NCI-H1436 treated with DMSO at 0.1 percent for 48 hours (cell line): ENCODE data around the gene GCSAM.

ENCODE experiments used
- DNase-seq: peaks from one replicate; lab custom pipeline; 2025; lab: John Stamatoyannopoulos, UW

The GCSAM gene

DNA sequence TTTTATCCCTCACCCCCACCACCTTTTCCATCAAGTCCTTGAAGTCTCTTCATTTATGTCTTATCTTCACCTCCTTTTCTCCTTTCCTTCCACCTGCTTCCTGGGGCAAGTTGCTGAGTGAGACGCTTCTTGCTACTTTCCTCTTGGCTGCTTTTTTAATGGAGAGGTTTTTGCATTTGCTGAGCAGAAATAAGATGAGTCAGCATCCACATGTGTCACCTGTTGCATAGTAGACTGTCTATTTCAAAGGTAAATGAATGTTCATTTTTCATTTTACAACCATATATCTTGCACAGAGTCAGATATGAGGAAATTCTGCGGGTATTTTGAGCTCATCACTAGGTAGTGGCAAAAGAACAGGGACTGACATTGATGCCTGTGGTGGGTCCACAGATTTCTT, 28.3 kb downstream of the GCSAM start:
- no peak for DNase-seq

DNA sequence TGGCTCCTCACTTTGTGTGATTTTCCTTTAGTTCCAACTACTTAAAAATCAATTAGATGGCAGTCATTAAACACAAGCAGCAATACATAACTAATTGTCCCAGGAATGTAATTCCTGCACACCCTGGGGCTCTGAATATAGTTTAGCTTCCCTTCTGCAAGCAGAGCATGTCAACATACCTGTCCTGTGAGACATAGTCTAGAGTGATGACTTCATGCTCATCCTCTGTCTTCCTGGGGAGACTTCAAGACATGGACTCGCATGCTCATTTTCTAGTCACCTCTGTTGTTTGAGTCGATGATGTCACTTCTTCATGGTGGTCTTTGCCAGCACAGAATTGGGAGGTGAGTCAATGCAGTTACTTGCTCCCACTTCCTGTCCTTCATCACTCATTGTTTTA, 31.1 kb downstream of the GCSAM start:
- DNase-seq, result no peak

DNA sequence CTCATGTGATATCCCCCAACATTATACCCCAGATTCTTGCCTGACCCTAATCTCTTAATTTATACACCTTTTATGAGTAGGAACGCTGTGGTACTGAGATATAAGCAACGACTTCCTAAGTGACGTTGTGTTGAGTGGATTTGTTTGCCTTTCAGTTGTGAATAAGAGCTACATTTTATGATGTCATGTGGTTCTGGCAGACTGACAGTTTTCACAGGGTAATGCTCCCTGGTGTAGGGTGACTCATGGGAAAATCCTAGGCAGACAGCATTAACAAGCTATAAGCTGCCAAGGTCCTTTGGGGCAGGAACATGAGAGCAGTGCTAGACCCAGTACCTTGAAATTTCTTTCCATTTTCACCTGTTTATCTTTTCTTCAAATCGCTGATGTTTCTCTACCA, 35.7 kb downstream of the GCSAM start:
- peak; percentile 63 for DNase-seq

DNA sequence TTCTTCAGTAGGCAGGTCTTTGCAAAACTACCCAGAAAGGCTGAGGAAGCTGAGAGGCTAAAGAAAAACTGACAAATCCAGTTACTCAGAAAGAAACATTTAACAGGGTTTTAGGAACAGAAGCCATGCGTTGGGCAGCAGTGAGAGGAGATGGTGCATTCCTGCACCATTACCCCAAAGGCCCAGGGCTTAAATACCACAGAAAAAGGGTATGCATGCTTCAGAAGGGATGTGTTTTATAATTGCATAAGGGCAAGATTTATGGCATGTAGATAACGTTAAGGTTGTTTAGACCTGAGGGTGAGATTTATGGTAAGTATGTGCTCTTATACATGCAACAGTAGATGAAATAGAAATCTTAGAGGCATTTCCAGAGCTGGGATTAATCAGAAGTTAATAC, 36.9 kb downstream of the GCSAM start:
- DNase-seq, result no peak

DNA sequence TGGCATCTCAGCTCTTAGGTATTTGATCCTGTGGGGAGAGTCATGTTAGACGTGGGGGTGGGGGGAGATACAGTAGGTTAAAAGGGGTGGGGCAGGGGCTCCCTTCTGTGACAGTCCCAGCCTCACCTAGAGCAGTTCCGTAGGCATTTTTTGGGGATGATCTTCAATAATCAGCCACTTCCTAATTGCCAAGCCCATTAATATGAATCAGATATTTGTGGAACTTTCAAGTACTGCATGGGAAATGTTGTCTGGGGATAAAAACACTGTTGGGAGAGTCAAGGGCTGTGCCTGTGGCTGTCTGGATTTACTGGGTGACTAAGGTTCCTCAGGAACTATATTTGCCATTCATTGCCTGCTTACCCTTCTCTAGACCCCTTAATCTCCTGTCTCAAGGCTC, 37.3 kb downstream of the GCSAM start:
- no peak for DNase-seq

DNA sequence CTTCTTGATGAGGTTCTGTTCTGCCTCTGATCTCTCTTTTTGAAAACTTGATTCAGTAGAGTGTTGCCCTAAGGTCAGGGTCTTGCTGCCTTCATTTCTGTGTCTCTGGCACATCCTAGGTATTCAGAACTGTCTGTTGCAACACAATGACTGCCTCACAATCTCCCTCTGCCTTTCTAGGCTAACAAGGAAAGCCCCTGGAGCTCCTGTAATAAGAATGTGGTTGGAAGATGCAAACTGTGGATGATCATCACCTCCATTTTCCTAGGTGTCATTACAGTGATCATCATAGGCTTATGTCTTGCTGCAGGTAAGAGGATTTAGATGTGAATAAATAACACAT, 39.9 kb downstream of the GCSAM start:
- DNase-seq, result no peak

DNA sequence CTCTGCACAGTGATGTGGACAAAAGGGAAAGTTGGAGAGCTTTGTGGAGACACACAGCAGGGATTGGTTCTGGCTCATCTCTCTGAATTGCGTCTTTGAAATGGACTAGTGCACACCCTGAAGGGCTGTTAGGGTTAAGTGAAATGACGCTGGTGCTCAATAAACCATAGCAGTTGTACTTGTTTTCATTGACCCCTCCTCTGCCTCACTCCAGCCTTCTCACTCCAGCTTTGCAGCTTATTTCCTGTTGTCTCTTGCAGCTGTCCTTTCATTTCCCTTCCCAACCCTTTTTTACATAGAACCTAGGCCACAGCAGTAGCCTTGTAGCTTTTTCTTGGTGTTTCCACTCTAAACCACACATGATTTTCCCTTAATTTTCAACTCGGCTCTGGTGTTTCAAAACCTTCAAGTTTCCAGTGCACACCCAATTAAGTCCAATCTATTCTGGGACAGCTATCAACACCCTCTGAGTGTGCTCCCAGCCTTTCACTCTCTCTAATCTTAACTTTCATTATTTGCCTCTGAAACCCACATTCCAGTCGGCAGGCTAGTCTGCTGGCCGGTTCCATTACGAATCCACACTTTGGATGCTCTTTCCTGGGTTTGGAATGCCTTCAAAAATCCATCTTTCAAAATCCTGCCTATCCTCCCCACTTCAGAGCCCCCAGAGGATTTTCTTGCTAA, 40.4 kb downstream of the GCSAM start:
- no peak for DNase-seq

DNA sequence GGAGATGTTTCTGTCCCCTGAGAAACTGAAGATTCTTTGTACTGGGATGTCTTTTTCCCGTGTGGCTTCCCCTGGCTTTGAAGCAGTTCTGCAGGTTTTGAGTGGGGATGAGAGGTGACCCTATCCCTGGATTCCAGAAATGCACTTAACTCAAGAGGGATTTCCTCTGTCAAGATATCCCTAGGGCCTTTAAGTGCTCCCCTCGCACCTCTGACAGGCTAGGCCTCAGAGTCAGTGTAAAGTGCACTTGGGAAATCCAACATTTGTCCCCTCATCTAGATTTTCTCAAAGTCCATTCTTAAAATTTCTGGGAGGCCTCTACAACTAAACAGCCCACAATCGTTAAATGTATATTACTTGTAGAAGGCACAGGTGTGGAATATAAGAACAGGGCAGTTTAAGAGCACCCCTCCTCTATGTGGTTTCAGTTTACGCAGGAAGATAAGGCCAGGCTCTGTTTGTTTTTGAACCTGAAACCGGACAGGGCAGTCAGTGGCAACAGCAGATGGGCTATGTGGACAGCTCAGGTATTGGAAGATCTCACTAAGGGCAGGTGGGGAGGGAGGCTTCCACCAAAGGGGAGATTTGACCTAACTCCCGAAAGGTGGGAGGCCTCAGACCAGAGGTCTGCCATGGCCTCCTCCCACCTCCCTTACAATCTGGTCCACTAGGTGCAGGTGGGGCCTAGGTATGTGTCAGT, 42.0 kb downstream of the GCSAM start:
- DNase-seq, result no peak

DNA sequence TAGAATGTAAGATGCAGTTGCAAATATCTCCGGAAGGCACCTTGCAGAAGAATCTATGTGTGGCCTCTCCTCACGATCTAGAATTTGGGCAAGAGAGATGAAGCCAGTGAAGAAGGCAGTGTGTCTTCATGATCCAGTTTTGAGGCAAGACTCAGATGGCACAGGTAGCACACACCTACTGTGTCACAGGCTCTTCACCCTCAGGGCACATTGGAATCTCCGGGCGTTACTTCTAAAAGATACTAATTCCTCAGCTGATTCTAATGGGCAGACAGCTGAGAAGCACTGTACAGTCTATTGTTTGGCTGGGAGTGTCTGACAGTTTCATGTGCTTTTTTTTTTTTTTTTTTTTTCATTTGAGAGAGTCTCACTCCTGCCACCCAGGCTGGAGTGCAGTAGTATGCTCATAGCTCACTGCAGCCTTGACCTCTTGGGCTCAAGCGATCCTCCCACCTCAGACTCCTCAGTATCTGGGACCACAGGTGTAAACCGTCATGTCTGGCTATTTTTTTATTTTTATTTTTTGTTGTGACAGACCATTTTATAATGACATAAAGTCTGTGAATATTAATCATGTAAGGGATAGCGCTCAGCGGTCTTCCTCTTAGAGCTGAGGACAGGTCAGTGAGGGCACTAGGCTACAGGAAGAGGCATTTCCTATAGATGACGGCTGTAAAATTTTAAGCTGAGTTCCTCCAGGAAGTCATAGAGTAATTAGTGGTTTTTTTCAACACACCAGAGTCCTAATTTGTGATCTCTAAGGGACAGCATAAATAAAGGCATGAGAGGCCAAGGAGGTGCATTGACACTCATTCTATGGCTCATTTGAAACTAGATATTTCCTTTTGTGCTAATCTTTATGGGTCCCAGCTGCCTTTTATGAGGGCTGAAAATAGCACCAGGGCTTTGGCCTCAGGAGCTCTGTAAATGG, 42.8 kb downstream of the GCSAM start:
- DNase-seq, result peak; percentile 43

DNA sequence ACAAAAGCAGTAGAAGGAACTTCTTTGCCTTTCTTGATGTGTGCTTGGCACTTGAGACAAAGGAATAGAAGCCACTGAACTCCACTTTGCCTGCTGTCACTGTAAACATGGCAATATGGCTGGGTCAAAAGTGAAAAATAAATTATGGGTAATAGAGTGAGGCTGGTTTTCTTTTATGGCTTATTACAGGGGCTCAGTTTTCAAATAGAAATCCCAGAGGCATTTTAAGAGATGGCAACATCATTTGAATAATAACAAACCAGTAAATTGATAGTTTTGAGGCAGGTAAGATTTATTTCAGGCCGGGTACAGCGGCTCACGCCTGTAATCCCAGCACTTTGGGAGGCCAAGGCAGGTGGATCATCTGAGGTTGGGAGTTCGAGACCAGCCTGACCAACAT, 44.1 kb downstream of the GCSAM start:
- no peak for DNase-seq

DNA sequence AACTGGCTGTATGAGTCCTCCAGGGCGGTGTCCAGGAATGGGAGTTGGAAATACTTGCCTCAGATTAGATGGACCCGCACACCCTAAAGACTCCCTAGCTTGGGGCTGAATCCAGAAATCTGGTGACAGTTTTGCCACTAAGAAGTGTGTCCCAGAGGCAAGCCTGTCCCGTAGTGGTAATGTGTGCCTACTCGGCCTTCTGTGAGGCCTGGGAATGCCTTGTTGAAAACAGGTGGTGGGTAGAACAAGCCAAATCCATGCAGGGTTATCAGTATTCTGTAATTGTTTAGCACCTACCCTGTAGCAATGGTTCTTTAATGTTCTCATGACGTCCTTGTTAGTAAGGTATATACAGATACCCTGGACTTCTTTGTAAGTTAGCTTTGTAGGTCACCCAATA, 45.3 kb downstream of the GCSAM start:
- no peak for DNase-seq

DNA sequence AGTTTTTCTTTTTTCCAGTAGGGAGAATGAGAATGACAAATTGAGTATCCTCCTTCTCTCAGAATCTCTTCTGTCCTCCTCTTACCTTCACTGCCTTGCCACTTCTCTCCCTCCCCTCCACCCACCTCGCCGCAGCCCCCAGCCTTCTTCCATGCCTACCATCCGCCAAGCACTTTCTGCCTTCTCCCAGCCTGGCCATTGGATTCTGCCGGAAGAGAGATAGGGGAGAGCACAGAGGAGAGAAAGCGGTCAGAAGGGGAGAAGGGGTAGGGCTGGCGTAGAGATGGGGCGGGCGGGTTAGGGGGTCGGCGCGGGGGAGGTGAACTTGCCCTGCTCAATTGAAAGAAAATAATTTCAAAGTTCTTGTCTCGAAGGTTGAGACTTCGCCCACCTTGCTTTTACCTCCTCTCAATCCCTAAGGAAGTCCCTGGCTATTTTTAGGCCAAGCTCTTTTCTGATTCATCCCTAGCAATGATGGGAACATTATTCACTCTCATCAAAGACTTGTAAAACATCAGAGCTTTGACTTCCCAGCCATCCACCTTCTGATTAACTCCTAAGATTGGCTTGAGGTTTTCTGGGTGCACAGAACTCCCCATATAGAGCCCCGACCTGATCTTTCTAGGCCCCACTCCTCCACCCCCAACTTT, 46.0 kb downstream of the GCSAM start:
- DNase-seq, result no peak

DNA sequence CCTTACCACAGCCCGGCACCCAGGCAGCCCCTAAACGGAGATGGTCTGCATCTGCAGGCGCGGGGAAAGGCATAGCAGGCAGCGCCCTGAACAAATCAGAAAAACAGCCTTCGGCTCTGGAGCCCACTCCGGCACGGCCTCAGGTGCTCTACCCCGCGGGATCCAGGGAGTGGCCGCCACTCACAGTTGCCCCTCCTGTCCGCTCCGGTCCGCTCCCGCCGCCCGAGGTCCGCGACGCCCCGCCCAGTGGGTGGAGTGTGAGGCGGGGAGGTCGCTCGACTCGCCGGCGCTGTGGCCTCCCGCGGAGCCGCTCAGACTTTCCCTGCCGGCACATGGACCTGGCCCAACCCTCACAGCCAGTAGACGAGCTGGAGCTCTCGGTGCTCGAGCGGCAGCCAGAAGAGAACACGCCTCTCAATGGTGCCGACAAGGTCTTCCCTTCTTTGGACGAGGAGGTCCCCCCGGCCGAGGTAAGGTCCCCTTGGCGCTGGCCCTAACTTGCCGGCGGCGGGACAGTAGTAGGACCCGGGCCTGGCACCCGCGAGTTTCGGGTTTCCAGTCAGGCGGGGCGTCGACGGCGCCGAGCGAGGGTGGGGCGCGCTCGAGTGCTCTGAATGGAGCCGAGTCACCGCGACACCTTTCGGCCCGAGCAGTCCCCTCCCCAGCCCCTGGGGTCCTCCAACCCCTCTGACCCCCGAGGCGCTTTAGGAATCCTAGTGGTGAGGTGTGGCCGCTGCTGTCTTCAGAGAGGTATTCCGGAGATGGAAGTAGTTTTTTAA, 46.8 kb downstream of the GCSAM start, which contains the start of gene C3orf52:
Gene C3orf52 (plus strand): TSS at position 314 of the 779 bp plus-strand sequence. CDS start 19 bp downstream, at position 333.
- DNase-seq, result no peak

DNA sequence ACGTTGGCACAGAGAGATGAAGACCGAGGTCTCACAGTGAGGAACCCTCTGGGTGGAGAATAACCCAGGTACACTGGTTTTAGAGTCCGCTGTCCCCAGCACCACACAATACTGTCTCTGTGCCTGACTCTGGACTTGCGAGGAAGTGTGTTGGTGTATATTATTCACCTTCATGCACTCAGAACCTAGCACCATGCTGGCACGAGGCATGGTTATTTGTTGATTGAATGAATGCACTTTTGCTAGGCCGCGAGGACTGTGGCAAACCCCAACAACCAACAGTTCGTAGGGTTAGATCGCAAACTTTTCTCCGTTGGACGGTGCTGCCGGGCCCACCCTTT, 47.3 kb downstream of the GCSAM start:
- DNase-seq, result no peak

DNA sequence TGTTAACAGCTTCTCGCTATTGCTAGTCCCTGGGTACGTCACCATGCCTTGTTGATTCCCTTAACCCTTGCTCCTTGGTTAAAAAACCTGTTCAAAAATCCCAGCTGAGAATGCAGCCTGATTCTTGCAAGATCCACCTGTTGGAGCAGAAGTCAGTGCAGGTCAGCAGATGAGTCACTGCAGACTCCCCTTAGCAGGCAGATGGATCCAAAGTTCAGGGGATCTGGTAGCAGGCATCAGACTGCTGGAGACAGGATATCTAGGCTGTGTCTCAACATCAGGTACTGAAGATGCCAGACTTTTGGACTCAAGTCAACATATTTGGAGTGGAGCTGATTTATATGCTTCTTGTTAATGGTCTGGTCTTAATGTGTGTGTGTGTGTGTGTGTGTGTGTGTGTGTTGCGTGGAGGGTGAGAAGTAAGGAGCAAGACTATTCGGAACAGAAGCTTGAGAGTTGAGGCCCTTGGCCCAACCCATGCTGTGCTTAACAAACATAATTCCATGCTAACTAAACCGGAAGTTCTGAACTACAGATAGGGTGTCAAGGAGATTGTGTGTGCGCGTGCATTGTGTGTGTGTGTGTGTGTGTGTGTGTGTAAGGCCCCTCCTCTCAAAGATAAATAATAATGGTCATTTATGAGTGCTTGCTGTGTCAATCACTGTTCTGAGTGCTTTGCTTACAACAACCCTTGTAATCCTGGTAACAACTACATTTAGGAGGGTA, 47.9 kb downstream of the GCSAM start:
- DNase-seq, result no peak

DNA sequence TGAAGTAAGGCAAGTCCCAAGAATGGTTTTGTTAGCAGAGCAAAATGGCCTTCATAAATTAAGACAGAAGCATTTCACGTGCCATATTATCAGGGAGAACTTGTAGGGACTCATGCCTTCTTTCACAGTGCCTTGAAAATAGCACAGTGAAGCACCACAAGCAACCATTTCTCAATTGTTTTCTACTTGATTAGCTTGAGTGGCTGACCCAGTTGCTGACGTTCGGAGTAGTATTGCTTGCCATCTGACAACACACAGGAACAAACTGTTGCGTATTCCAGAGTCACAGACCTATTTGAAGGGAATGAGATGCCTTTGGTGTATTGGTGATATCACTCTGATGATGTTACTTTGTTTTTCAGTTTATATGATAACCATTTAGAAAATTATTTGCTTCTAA, 49.8 kb downstream of the GCSAM start:
- no peak for DNase-seq

DNA sequence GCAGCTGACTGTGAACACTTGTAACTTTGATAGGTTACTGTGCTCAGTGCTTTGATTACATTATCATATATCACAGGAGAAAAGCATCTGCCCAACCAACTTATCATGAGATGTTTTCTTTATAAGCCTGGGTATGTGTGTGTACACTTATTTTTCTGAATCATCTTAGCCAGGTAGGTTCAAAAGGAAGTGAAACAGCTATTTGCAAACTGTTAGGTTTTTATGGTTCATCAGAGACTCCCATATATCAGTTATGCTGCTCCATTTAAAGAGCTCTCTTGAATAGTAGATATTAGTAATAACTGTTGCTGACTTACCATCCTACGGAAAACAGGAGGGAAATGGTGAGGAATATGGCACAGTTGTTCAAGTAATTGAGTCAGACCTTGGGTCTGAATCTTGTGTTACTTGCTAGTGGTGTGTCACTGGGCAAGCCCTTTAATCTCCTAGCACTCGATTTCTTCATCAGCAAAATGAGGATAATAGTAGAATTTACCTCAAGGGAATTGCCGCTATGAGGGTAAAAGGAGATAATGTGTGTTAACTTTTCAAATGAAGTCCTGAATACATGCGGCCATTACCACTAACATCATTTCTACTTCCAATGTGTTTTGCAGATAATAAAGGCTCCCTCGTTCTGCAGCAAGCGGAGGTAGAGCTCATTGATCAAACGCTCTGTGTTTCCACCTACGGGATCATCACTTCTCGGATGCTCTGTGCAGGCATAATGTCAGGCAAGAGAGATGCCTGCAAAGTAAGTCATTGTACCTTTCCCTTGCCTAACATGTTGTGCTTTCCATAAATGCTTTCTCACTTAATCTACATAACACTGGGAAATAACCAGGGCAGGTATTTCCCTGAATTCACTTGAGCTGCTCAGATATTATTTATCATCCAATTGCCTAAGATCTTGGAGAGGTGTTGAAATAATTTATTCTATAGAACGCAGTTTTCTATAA, 54.6 kb downstream of the GCSAM start:
- no peak for DNase-seq

DNA sequence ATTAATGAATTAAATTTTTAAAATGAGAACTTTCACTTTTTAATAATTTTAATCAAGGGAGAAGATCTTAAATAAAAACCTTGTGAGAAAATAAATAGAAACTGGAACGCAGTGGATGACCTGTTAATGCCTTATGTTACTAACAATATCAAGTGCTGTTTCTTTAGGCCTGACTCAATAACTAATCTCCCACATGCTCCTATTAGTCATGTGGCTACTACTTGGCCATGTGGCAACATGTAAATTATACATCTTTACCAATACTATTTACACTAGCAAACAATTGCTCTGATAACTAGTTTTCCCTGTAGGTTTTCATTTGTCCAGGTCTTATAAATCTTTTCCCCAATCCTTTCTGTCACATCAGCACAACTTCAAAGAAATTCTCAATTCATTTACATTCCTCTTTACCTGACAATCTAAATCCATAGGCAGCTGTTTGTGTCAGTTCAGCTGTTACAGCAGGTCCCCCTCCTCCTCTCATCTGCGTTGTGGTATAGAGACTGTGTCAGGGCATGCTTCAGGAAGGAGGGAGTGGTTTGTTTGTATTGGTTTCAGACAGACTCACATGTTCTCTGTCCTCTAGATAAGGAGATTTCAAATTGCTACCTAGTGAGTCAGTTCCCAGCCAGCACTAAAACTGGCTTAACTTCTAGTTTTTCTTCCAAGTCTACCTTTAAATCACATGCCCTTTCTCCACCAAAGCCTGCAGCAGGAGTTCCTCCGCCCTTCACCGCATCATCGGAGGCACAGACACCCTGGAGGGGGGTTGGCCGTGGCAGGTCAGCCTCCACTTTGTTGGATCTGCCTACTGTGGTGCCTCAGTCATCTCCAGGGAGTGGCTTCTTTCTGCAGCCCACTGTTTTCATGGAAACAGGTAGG, 58.2 kb downstream of the GCSAM start:
- no peak for DNase-seq

DNA sequence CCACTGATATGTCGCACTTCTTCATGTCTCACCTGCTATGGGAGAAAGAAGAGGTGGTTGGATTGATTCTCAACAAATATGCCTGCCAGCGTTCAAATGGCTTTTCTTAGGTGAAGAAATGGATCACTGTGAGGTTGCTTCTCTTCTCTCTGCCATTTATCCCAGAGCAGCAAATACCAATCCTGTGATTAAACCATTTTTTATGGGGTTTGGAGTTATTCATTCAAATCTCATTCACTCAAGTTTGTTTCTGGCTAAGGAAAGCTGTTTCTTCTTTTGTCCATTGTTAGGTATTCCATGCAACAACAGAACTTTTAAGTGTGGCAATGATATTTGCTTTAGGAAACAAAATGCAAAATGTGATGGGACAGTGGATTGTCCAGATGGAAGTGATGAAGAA, 59.0 kb downstream of the GCSAM start:
- DNase-seq, result no peak
